Measurements from ENCODE around the gene NDUFA12.

Gene NDUFA12

GRCh38 chr12:94948232-94948810 is 55.2 kb downstream of the NDUFA12 start:
- no peak overlapping the region for H3K27ac ChIP-seq
- DNase-seq (ENCODE audit: low spot score), result no peak
- TF ChIP-seq, protein P1, sequence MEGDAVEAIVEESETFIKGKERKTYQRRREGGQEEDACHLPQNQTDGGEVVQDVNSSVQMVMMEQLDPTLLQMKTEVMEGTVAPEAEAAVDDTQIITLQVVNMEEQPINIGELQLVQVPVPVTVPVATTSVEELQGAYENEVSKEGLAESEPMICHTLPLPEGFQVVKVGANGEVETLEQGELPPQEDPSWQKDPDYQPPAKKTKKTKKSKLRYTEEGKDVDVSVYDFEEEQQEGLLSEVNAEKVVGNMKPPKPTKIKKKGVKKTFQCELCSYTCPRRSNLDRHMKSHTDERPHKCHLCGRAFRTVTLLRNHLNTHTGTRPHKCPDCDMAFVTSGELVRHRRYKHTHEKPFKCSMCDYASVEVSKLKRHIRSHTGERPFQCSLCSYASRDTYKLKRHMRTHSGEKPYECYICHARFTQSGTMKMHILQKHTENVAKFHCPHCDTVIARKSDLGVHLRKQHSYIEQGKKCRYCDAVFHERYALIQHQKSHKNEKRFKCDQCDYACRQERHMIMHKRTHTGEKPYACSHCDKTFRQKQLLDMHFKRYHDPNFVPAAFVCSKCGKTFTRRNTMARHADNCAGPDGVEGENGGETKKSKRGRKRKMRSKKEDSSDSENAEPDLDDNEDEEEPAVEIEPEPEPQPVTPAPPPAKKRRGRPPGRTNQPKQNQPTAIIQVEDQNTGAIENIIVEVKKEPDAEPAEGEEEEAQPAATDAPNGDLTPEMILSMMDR (IDR thresholded peaks at IDR 0.05), result no peak
- H3K4me3 ChIP-seq, result no peak overlapping the region

DNA sequence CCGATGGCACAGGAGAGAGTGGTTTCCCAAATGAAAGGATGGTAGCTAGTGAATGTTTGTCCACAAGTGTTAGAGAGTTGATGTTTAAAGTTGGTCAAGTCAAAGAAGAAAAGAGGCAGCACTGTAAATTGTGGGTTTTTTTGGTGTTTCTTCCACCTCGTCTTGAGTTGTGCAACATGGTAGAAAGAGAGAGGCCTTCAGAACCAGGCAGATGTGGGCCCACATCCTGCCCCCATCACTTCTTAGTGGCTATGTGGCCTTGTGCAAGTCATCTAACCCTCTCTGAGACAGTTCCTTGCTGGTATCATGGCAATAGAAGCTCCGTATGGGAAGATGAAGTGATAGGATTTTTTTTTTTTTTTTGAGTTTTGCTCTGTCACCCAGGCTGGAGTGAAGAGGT is 60.8 kb downstream of the NDUFA12 start:
- TF ChIP-seq, protein P1 (IDR thresholded peaks at IDR 0.05), result no peak
- DNase-seq (ENCODE audit: low spot score), result no peak
- H3K27ac ChIP-seq, result no peak overlapping the region
- H3K4me3 ChIP-seq, result no peak overlapping the region

DNA sequence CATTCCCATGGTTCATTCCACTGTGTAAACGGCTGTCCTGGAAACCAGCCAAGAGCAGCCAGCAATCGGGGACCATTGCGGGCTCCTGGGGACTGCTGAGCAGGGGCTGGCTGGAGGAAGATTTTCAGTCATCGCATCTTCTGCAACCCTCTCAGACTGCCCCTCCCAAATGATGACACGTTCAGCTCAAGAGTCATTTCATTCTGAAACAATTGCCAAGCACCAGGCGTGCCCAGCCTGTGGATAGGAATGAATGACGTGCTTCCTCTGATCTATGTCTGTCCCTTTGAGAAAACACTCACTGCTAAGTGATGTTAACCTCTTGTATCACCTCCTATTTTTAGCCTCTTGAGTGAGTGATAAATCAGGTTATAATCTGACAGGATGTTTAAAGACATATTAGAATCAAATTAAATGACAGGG is 62.0 kb downstream of the NDUFA12 start:
- DNase-seq (ENCODE audit: low spot score), result peak; percentile 76
- Histone ChIP-seq H3K27ac (no peak overlapping the region), H3K4me3 (peak overlapping the region; percentile 7)

GRCh38 chr12:94940771-94941170 is 62.7 kb downstream of the NDUFA12 start:
- Histone ChIP-seq H3K4me3 (no peak overlapping the region), H3K27ac (no peak overlapping the region)
- TF ChIP-seq, protein P1 (IDR thresholded peaks at IDR 0.05), result no peak

More for the DNA sequence above, 62.0 kb downstream of the NDUFA12 start:
- TF ChIP-seq, protein P1 (IDR thresholded peaks at IDR 0.05), result no peak

DNA sequence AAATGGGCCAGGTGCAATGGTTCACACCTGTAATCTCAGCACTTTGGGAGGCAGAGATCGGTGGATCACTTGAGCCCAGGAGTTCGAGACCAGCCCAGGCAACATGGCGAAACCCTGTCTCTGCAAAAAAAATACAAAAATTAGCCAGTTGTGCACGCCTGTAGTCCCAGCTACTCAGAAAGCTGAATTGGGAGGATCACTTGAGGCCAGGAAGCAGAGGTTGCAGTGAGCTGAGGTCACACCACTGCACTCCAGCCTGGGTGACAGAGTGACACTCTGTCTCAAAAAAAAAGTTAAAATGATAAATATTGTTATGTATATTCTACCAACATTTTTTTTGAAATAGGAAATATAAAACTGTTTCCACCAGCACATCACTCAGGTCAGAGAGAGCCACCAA is 64.9 kb downstream of the NDUFA12 start:
- Histone ChIP-seq H3K27ac (no peak overlapping the region), H3K4me3 (no peak overlapping the region)
- no peak for DNase-seq (ENCODE audit: low spot score)
- TF ChIP-seq, protein P1 (IDR thresholded peaks at IDR 0.05), result no peak

More at GRCh38 chr12:94940771-94941170, 62.7 kb downstream of the NDUFA12 start:
- DNase-seq (ENCODE audit: low spot score), result no peak

DNA sequence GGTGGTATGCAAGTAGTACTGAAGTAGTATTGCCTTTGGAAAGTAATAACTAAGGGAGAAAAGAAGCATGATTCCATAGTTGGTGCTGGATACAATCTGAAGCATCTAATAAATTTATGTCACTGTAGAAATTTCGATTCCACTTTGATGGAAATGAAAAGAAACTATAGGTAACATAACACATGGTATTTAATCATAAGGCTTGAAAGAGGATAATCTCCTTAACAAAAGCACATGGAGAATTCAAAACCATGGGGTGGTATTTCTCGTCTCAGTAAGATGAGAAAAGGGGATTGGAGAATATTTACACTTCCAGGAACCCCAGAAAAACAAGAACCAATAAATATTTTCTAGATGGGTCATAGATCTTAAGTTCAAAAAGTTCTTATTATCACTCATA is 72.7 kb downstream of the NDUFA12 start:
- TF ChIP-seq, protein P1 (IDR thresholded peaks at IDR 0.05), result no peak
- DNase-seq (ENCODE audit: low spot score), result no peak
- no peak overlapping the region for H3K27ac ChIP-seq
- H3K4me3 ChIP-seq, result no peak overlapping the region

DNA sequence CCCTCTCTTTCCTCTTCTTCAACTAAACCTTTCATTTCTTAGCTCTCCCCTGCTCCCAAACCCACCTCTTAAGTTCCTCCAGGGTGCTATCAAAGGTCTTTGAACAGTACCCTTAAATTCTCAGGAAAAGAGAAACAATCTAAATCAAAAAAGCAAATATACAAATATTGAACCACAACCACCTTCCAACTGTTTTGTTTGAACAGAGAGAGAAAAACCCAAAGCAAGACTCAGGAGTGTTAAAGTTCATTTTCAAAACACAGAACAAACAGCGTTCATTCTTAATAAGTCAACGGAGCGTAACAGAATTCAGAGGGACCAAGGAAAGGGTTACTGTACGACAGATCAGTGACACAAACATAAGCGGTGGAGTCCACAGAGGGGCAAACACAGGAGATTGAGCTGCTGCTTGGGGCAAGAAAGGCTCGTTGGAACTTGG is 73.3 kb downstream of the NDUFA12 start:
- no peak for DNase-seq (ENCODE audit: low spot score)
- Histone ChIP-seq H3K27ac (no peak overlapping the region), H3K4me3 (no peak overlapping the region)
- TF ChIP-seq, protein P1 (IDR thresholded peaks at IDR 0.05), result no peak
